ENCODE data around the gene DCTN3. TPM values are rescaled to one million over a fixed set of nuclear protein-coding genes. Genes with fewer than 3 reads are reported as not detected.
A peak's percentile ranks its signal among the peaks of the same experiment; 100 is the strongest.

The DCTN3 gene
- total and polyA plus RNA-seq, 11 donors: 73.8 to 155 (median 121) TPM

- no peaks in the 10 kb centered on the region for H3K36me3 ChIP-seq
- H3K27ac ChIP-seq: no peak overlapping the region
- H3K4me1 ChIP-seq: peaks cover 0 to 50% (median 28%) of the 10 kb centered on the region in 12 donors
- peaks cover 8 to 90% (median 13%) of the 10 kb centered on the region in 9 donors for H3K27me3 ChIP-seq
- H3K4me3 ChIP-seq: peak overlapping the region in 10 of 12 donors; percentile 44 to 63 (median 53)
- TF ChIP-seq, protein P1, sequence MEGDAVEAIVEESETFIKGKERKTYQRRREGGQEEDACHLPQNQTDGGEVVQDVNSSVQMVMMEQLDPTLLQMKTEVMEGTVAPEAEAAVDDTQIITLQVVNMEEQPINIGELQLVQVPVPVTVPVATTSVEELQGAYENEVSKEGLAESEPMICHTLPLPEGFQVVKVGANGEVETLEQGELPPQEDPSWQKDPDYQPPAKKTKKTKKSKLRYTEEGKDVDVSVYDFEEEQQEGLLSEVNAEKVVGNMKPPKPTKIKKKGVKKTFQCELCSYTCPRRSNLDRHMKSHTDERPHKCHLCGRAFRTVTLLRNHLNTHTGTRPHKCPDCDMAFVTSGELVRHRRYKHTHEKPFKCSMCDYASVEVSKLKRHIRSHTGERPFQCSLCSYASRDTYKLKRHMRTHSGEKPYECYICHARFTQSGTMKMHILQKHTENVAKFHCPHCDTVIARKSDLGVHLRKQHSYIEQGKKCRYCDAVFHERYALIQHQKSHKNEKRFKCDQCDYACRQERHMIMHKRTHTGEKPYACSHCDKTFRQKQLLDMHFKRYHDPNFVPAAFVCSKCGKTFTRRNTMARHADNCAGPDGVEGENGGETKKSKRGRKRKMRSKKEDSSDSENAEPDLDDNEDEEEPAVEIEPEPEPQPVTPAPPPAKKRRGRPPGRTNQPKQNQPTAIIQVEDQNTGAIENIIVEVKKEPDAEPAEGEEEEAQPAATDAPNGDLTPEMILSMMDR (IDR thresholded peaks at IDR 0.05): no peak
- TF ChIP-seq POLR2A (IDR thresholded peaks at IDR 0.05): no peak
- H3K9me3 ChIP-seq: no peaks in the 10 kb centered on the region
- DNase-seq: no peak
- intact Hi-C loops (cut with DNase I): no loop called here
- 2 to 3% (median 3%) methylated on average over 46 to 86 of the region's 86 CpGs for WGBS, 4 donors
- ATAC-seq: no peak
These were observed 31.3 kb downstream of the DCTN3 start for GRCh38 chr9:34588671-34589635.

DNA sequence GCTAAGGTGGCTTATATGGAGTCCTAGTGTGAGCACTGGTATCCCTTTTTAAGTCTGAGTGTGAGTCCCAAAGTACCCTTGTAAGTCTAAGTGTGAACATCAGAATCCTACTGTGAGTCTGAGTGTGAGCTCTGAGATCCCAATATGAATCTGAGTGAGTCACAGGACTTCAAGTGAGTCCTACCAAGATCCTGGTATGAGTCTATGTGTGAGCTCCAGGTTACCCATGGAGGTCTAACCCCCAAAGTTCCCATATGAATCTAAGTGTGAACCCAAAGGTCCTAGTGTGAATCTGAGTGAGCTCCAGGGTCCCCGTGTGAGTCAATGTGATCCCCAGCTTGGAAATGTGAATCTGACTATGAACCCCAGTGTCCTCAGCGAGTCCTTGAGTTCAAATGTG lies 33.0 kb downstream of the DCTN3 start:
- Histone ChIP-seq H3K4me3 (no peak overlapping the region), H3K4me1 (peaks cover 0 to 36% (median 18%) of the 10 kb centered on the region in 12 donors), H3K36me3 (no peaks in the 10 kb centered on the region), H3K27ac (no peak overlapping the region), H3K9me3 (no peaks in the 10 kb centered on the region), H3K27me3 (peaks cover 8 to 77% (median 13%) of the 10 kb centered on the region in 9 donors)
- intact Hi-C loops (cut with DNase I): no loop called here
- WGBS, 4 donors: 65 to 100% (median 77%) methylated on average over 1 to 2 of the region's 2 CpGs
- TF ChIP-seq POLR2A (IDR thresholded peaks at IDR 0.05): no peak
- TF ChIP-seq, protein P1 (IDR thresholded peaks at IDR 0.05): no peak
- DNase-seq (no peak), ATAC-seq (no peak)

DNA sequence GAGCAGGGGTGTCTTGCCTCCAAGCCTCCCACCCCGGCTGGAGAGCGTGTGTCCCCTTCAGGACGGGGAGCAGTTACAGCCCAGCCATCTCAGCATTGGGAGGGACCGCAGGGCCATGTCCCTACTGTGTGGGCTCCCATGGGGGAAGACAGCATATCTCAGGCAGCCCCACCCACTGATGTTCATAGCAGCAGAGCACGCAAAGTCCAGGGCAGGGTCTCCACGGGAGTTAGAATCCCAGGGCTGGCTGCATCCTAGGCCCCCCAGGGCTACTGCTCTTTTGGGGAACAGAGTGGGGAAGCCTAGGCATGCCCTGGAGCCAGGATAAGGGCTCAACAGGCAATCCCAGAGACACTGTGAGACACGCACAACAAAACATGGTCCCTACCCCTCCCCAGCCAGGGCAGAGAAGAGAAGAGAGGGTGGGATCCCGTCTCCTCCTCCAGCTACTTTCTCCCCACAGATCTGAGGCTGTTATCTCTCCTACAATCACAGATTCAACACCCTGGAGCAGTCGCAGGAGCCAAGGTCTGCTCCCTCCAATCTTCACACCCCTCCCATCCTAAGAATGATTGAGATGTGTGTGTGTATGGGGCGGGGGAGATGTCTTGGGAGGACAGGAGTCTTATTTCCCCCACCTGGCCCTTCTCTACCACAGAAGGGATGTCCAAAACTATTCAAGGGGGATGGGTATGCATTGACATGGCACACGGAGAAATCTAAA lies 34.2 kb downstream of the DCTN3 start:
- ATAC-seq: no peak
- peaks cover 0 to 27% (median 13%) of the 10 kb centered on the region in 12 donors for H3K4me1 ChIP-seq
- intact Hi-C loops (cut with DNase I): no loop called here
- H3K27ac ChIP-seq: no peak overlapping the region
- no peak for TF ChIP-seq POLR2A (IDR thresholded peaks at IDR 0.05)
- peaks cover 8 to 72% (median 13%) of the 10 kb centered on the region in 9 donors for H3K27me3 ChIP-seq
- WGBS, 4 donors: 48 to 52% (median 49%) methylated on average over 10 to 11 of the region's 11 CpGs
- DNase-seq: no peak
- no peaks in the 10 kb centered on the region for H3K36me3 ChIP-seq
- no peaks in the 10 kb centered on the region for H3K9me3 ChIP-seq
- no peak overlapping the region for H3K4me3 ChIP-seq

- Histone ChIP-seq H3K4me1 (peaks cover 0 to 15% (median 5%) of the 10 kb centered on the region in 12 donors), H3K27me3 (peaks cover 7 to 72% (median 11%) of the 10 kb centered on the region in 9 donors), H3K36me3 (no peaks in the 10 kb centered on the region), H3K27ac (no peak overlapping the region), H3K9me3 (no peaks in the 10 kb centered on the region), H3K4me3 (no peak overlapping the region)
- ATAC-seq (no peak), DNase-seq (no peak)
- intact Hi-C loops (cut with DNase I): no loop called here
- 80 to 90% (median 83%) methylated on average over 4 to 5 of the region's 5 CpGs for WGBS, 4 donors
- no peak for TF ChIP-seq POLR2A (IDR thresholded peaks at IDR 0.05)
- TF ChIP-seq, protein P1 (IDR thresholded peaks at IDR 0.05): no peak
These were observed 35.3 kb downstream of the DCTN3 start for GRCh38 chr9:34584970-34585369.
